ENCODE measurements around the gene FDX2. TPM values are rescaled to one million over a fixed set of nuclear protein-coding genes. Genes with fewer than 3 reads are reported as not detected.
A peak's percentile ranks its signal among the peaks of the same experiment; 100 is the strongest.

Gene FDX2
- total RNA-seq, 4 donors from 2014 or later: 8.0 to 20.7 (median 12.3) TPM

DNA sequence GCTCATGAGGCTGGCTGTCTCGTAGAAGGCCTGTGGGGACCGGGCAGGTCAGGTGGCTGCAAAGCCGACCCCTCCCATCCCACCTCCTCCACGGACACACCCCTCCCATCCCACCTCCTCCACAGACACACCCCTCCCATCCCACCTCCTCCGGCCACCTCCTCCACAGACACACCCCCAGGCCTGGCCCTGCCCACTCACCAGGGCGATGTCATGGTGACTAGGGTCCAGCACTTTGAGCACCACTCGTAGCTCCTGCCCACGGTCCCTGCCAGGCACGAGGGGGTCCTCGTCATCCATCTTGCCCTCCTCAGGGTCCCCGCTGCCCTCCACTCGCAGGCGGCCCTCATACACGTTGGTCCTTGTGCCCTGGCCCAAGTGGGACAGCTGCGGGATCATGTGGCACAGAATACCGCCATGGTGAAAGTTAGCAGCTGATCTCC is 45.8 kb upstream of the FDX2 start:
- peaks cover 32 to 100% (median 49%) of the 10 kb centered on the region in 3 donors for H3K36me3 ChIP-seq

DNA sequence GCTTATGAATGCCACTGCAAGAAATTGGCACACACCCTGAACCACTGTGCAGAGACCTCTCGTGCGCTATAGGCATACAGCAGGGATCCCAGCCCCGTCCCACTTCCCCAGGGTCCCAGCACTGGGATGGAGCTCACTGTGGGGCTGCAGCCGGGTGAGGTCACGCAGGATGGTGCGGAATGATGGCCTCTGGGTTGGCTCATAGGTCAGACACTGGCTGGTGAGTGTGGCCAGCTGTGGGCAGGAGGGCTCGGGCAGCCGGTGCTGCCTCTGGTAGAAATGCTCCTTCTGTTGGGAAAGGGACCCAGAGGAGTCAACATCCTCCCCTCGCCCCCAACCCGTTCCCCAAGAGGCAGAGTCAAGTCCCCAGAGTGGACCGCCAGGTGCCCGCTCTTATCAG is 40.6 kb upstream of the FDX2 start:
- DNase-seq: no peak
- intact Hi-C loops (cut with DNase I): no loop called here
- peaks cover 0 to 8% (median 0%) of the 10 kb centered on the region in 3 donors for H3K4me1 ChIP-seq
- peaks cover 13 to 100% (median 46%) of the 10 kb centered on the region in 3 donors for H3K36me3 ChIP-seq
- H3K27ac ChIP-seq: no peak overlapping the region
- H3K27me3 ChIP-seq: no peaks in the 10 kb centered on the region
- WGBS, 2 donors: 72 to 94% methylated on average over 3 to 4 of the region's 12 CpGs
- no peaks in the 10 kb centered on the region for H3K9me3 ChIP-seq
- H3K4me3 ChIP-seq: no peak overlapping the region
- TF ChIP-seq, protein P1, sequence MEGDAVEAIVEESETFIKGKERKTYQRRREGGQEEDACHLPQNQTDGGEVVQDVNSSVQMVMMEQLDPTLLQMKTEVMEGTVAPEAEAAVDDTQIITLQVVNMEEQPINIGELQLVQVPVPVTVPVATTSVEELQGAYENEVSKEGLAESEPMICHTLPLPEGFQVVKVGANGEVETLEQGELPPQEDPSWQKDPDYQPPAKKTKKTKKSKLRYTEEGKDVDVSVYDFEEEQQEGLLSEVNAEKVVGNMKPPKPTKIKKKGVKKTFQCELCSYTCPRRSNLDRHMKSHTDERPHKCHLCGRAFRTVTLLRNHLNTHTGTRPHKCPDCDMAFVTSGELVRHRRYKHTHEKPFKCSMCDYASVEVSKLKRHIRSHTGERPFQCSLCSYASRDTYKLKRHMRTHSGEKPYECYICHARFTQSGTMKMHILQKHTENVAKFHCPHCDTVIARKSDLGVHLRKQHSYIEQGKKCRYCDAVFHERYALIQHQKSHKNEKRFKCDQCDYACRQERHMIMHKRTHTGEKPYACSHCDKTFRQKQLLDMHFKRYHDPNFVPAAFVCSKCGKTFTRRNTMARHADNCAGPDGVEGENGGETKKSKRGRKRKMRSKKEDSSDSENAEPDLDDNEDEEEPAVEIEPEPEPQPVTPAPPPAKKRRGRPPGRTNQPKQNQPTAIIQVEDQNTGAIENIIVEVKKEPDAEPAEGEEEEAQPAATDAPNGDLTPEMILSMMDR (IDR thresholded peaks at IDR 0.05): no peak
- no peak for TF ChIP-seq POLR2A (IDR thresholded peaks at IDR 0.05)

More for the DNA sequence above, 45.8 kb upstream of the FDX2 start:
- DNase-seq: no peak
- Histone ChIP-seq H3K27me3 (no peaks in the 10 kb centered on the region), H3K9me3 (no peaks in the 10 kb centered on the region), H3K27ac (no peak overlapping the region), H3K4me1 (no peaks in the 10 kb centered on the region), H3K4me3 (no peak overlapping the region)
- TF ChIP-seq, protein P1 (IDR thresholded peaks at IDR 0.05): no peak
- TF ChIP-seq POLR2A (IDR thresholded peaks at IDR 0.05): no peak
- 91 to 93% methylated on average over 5 to 13 of the region's 16 CpGs for WGBS, 2 donors
- intact Hi-C loops (cut with DNase I): no loop called here

DNA sequence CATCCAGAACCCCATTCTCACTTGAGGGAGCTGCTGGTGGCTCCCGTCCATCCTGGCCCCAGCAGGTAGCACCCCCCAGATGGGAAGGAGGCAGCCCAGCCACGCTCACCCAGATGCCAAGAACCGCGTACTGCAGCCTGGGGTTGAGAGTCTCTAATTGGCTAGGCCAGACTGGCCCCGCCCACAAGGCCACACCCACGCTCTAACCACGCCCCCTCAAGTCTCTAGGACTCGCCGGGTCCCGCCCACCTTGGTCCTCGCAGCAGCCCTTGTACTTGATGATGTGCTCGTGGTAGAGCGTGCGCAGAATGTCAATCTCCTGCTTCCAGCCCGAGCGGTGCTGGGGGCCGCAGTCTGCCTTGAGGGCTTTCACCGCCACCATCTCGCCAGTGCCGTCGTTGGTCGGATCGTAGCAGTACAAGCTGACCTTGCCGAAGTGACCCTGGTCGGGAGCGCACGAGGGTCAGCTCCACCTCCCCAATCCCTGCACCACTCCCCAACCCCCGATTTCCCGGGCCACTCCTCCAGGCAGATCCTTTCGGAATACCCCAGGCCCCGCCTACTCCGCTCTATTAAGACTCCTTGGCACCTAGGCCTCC is 38.1 kb upstream of the FDX2 start:
- no peak for DNase-seq
- peaks cover 6 to 98% (median 43%) of the 10 kb centered on the region in 3 donors for H3K36me3 ChIP-seq
- 89 to 94% methylated on average over 23 to 24 of the region's 32 CpGs for WGBS, 2 donors
- peaks cover 0 to 8% (median 0%) of the 10 kb centered on the region in 3 donors for H3K4me1 ChIP-seq
- H3K9me3 ChIP-seq: no peaks in the 10 kb centered on the region
- H3K27me3 ChIP-seq: no peaks in the 10 kb centered on the region
- peak overlapping the region in 2 of 4 donors; percentile 54 to 69 for H3K27ac ChIP-seq
- no peak for TF ChIP-seq POLR2A (IDR thresholded peaks at IDR 0.05)
- TF ChIP-seq, protein P1 (IDR thresholded peaks at IDR 0.05): no peak
- intact Hi-C loops (cut with DNase I): no loop called here
- peak overlapping the region in 1 of 4 donors; percentile 32 for H3K4me3 ChIP-seq

- DNase-seq: no peak
- H3K4me1 ChIP-seq: peaks cover 0 to 8% (median 0%) of the 10 kb centered on the region in 3 donors
- intact Hi-C loops (cut with DNase I): no loop called here
- H3K27ac ChIP-seq: peak overlapping the region in 2 of 4 donors; percentile 59 to 69
- peaks cover 6 to 89% (median 39%) of the 10 kb centered on the region in 3 donors for H3K36me3 ChIP-seq
- 79 to 87% methylated on average over 17 to 25 of the region's 63 CpGs for WGBS, 2 donors
- H3K9me3 ChIP-seq: no peaks in the 10 kb centered on the region
- H3K27me3 ChIP-seq: no peaks in the 10 kb centered on the region
- peak overlapping the region in 1 of 4 donors; percentile 32 for H3K4me3 ChIP-seq
- TF ChIP-seq POLR2A (IDR thresholded peaks at IDR 0.05): no peak
- TF ChIP-seq, protein P1 (IDR thresholded peaks at IDR 0.05): no peak
Observed at GRCh38 chr19:10352764-10353671, 37.2 kb upstream of the FDX2 start.

DNA sequence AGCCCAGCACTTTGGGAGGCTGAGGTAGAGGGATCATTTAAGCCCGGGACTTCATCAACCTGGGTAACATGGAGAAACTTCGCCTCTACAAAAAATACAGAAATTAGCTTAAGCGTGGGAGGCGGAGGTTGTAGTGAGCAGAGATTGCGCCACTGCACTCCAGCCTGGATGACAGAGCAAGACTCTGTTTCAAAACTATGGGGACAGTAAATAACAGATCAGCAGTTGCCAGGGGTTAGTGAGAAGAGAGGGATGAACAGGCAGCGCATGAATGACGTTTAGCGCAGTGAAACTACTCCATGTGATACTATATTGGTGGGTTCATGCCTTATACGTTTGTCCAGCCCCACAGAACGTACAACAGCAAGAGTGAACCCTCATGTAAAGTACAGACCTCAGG is 30.7 kb upstream of the FDX2 start:
- H3K4me3 ChIP-seq: no peak overlapping the region
- no peaks in the 10 kb centered on the region for H3K27me3 ChIP-seq
- H3K36me3 ChIP-seq: peaks cover 0 to 24% (median 4%) of the 10 kb centered on the region in 3 donors
- 75 to 82% methylated on average over 10 of the region's 10 CpGs for WGBS, 2 donors
- TF ChIP-seq, protein P1 (IDR thresholded peaks at IDR 0.05): no peak
- no peak for TF ChIP-seq POLR2A (IDR thresholded peaks at IDR 0.05)
- intact Hi-C loops (cut with DNase I): no loop called here
- no peak overlapping the region for H3K27ac ChIP-seq
- DNase-seq: no peak
- no peaks in the 10 kb centered on the region for H3K9me3 ChIP-seq
- no peaks in the 10 kb centered on the region for H3K4me1 ChIP-seq
